GM23338 (cell line): ENCODE measurements around the gene SLC9A3. TPM values are rescaled to one million over a fixed set of nuclear protein-coding genes. Genes with fewer than 3 reads are reported as not detected.
"Not testable (repeated sequence)": the region's sequence is repeated elsewhere in the genome, so short reads cannot be mapped to it uniquely, and the experiment has no call there.

ENCODE experiments used
- ATAC-seq: fragments of 200-7000 bp; cut with Tn5 transposase; 3 replicates; pipeline ENCODE4 v1.9.1; 2020
- DNase-seq: peaks from one replicate; pipeline ENCODE4 v3.0.0-alpha.2; 2015; ENCODE audit warnings: low spot score
- H2AFZ ChIP-seq: fragments of 200-600 bp; sonication (generic); 2 replicates; pipeline ENCODE4 v1.8.0; 2016; ENCODE audit warnings: antibody characterized with exemption, mild to moderate bottlenecking, moderate library complexity
- H3F3A ChIP-seq: fragments of 200-600 bp; sonication (generic); replicated peaks from 2 replicates; pipeline ENCODE4 v1.8.0; 2017; ENCODE audit warnings: antibody characterized with exemption, mixed run types, low read depth
- H3K27ac ChIP-seq: fragments of 200-600 bp; sonication (generic); 2 replicates; pipeline ENCODE4 v1.6.1; 2016; ENCODE audit warnings: low read depth
- H3K27me3 ChIP-seq: fragments of 200-600 bp; sonication (generic); 2 replicates; pipeline ENCODE4 v1.8.0; 2016; ENCODE audit warnings: mild to moderate bottlenecking, mixed run types, moderate library complexity; ENCODE audit not compliant: insufficient read depth
- H3K36me3 ChIP-seq: fragments of 200-600 bp; sonication (generic); 2 replicates; pipeline ENCODE4 v1.8.0; 2016; ENCODE audit warnings: mild to moderate bottlenecking; ENCODE audit not compliant: insufficient read depth
- H3K4me1 ChIP-seq: fragments of 200-600 bp; sonication (generic); 2 replicates; pipeline ENCODE4 v1.8.0; 2016; ENCODE audit warnings: mild to moderate bottlenecking, moderate library complexity; ENCODE audit not compliant: insufficient read depth
- H3K4me2 ChIP-seq: fragments of 200-600 bp; sonication (generic); 2 replicates; pipeline ENCODE4 v1.7.1; 2017; ENCODE audit warnings: mixed run types
- H3K4me3 ChIP-seq: fragments of 200-600 bp; sonication (generic); 2 replicates; pipeline ENCODE4 v1.6.1; 2016; ENCODE audit warnings: mixed run types
- H3K79me2 ChIP-seq: fragments of 200-600 bp; sonication (generic); replicated peaks from 2 replicates; pipeline ENCODE4 v1.8.0; 2017; ENCODE audit warnings: mild to moderate bottlenecking; ENCODE audit not compliant: insufficient read depth
- H3K9me2 ChIP-seq: fragments of 200-600 bp; sonication (generic); 2 replicates; pipeline ENCODE4 v1.8.0; 2017; ENCODE audit not compliant: insufficient read depth
- H4K20me1 ChIP-seq: fragments of 200-600 bp; sonication (generic); replicated peaks from 2 replicates; pipeline ENCODE4 v1.8.0; 2017; ENCODE audit warnings: mild to moderate bottlenecking; ENCODE audit not compliant: insufficient read depth
- H3K27ac Mint-ChIP-seq: 2 replicates; pipeline ENCODE4 v1.8.0; 2020; ENCODE audit warnings: inconsistent platforms, mild to moderate bottlenecking, moderate library complexity, mixed read lengths
- H3K27me3 Mint-ChIP-seq: 3 replicates; pipeline ENCODE4 v1.8.0; 2022; ENCODE audit warnings: low read depth, mild to moderate bottlenecking, moderate library complexity, mixed read lengths, inconsistent platforms; ENCODE audit not compliant: insufficient read depth, poor library complexity
- H3K36me3 Mint-ChIP-seq: 3 replicates; pipeline ENCODE4 v1.8.0; 2021; ENCODE audit warnings: low read depth, mild to moderate bottlenecking, inconsistent platforms, moderate library complexity, mixed read lengths
- H3K4me1 Mint-ChIP-seq: 3 replicates; pipeline ENCODE4 v1.8.0; 2020; ENCODE audit warnings: mild to moderate bottlenecking, inconsistent platforms, mixed read lengths
- H3K4me3 Mint-ChIP-seq: 3 replicates; pipeline ENCODE4 v1.8.0; 2021; ENCODE audit warnings: moderate library complexity, mild to moderate bottlenecking, inconsistent platforms, mixed read lengths
- H3K9me3 Mint-ChIP-seq: 3 replicates; pipeline ENCODE4 v1.8.0; 2020; ENCODE audit warnings: moderate library complexity, mild to moderate bottlenecking, inconsistent platforms, mixed read lengths
- CREB1 ChIP-seq: fragments of 250-450 bp; sonication (Bioruptor Pico); IDR thresholded peaks from 2 replicates; pipeline ENCODE4 v1.5.0; 2020; ENCODE audit warnings: low read depth, mild to moderate bottlenecking, moderate library complexity
- EZH2phosphoT487 ChIP-seq: fragments of 200-600 bp; sonication (generic); IDR thresholded peaks from one replicate; pipeline ENCODE4 v1.8.1; 2018; ENCODE audit warnings: antibody characterized with exemption; ENCODE audit not compliant: unreplicated experiment
- JUNB ChIP-seq: IDR thresholded peaks from one replicate; pipeline ENCODE4 v1.6.1; 2016; ENCODE audit warnings: antibody characterized with exemption; ENCODE audit not compliant: unreplicated experiment
- NANOG ChIP-seq: IDR thresholded peaks from 2 replicates; pipeline ENCODE4 v1.6.1; 2016; ENCODE audit warnings: antibody characterized with exemption, borderline replicate concordance
- STAT1 ChIP-seq: IDR thresholded peaks from one replicate; pipeline ENCODE4 v1.6.1; 2016; ENCODE audit warnings: antibody characterized with exemption; ENCODE audit not compliant: unreplicated experiment
- ZNF114 ChIP-seq: fragments of 250-450 bp; sonication (Bioruptor Pico); IDR thresholded peaks from 2 replicates; pipeline ENCODE4 v1.5.0; 2020; ENCODE audit warnings: mild to moderate bottlenecking, moderate library complexity
- ZNF331 ChIP-seq: fragments of 250-450 bp; sonication (Bioruptor Pico); IDR thresholded peaks from 2 replicates; pipeline ENCODE4 v1.5.0; 2020; ENCODE audit warnings: low read depth, mild to moderate bottlenecking, moderate library complexity
- ZNF462 ChIP-seq: fragments of 250-450 bp; sonication (Bioruptor Pico); IDR thresholded peaks from 2 replicates; pipeline ENCODE4 v1.5.0; 2020; ENCODE audit warnings: mild to moderate bottlenecking, moderate library complexity
- polyA plus RNA-seq: library from polyadenylated mRNA; unstranded; fragments of >200 nt; fragmentation: Nextera tagmentation; extraction: Ambion mirVana; gene quantifications from 2 replicates; pipeline ENCODE4 v1.2.1, GENCODE V29; 2016
- total RNA-seq: library from RNA; depleted of rRNA; stranded (reverse); fragments of >200 nt; shearing (Covaris generic); gene quantifications from 2 replicates; pipeline ENCODE4 v1.2.3, GENCODE V29; 2014
- TF ChIP-seq, protein P1 (sequence below), 2 experiments: fragments of 200-600 bp in 1 of 2; sonication (generic) in 1 of 2; conservative IDR thresholded peaks; 2 replicates each; pipeline versions ENCODE4 v1.5.1 to v1.6.1; 2016 to 2017; ENCODE audit warnings: antibody characterized with exemption in 2 of 2, low read depth in 2 of 2, mild to moderate bottlenecking in 2 of 2, moderate library complexity in 1 of 2
- TF ChIP-seq, protein P2 (sequence below): IDR thresholded peaks from one replicate; pipeline ENCODE4 v1.6.1; 2018; ENCODE audit warnings: antibody characterized with exemption; ENCODE audit not compliant: unreplicated experiment

Gene SLC9A3
- total and polyA plus RNA-seq, 2 experiments from 2014 or later: 0.39 to 3.1 TPM

GRCh38 chr5:488241-488640, 36.0 kb downstream of the SLC9A3 start (continued):
- TF ChIP-seq ZNF462 (CRISPR knock-in tag) (no peak), EZH2phosphoT487 (no peak)

DNA sequence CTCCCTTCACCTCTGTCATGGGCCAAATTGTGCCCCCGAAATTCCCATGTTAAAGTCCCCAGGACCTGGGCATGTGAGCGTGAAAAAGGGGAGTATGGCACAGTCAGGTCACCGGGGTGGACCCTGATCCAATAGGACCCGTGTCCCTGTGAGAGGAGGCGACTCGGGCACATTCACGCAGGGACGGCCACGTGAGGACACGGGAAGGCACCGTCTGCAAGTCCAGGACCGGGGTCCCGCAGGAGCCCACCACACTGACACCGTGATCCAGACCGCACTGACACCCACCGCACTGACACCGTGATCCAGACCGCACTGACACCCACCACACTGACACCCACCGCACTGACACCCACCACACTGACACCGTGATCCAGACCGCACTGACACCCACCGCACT, 37.7 kb downstream of the SLC9A3 start:
- not testable (repeated sequence) for ATAC-seq, H2AFZ ChIP-seq, H3K36me3 Mint-ChIP-seq, H3K4me2 ChIP-seq, H3K79me2 ChIP-seq, H3K4me3 Mint-ChIP-seq, H3K9me3 Mint-ChIP-seq, H3K4me1 ChIP-seq, H3F3A ChIP-seq, H3K27ac ChIP-seq, H3K36me3 ChIP-seq, DNase-seq, H3K27me3 ChIP-seq, H3K9me2 ChIP-seq, H3K27ac Mint-ChIP-seq, H4K20me1 ChIP-seq, H3K4me1 Mint-ChIP-seq, H3K4me3 ChIP-seq
- peaks cover 26% of the 10 kb centered on the region for H3K27me3 Mint-ChIP-seq

DNA sequence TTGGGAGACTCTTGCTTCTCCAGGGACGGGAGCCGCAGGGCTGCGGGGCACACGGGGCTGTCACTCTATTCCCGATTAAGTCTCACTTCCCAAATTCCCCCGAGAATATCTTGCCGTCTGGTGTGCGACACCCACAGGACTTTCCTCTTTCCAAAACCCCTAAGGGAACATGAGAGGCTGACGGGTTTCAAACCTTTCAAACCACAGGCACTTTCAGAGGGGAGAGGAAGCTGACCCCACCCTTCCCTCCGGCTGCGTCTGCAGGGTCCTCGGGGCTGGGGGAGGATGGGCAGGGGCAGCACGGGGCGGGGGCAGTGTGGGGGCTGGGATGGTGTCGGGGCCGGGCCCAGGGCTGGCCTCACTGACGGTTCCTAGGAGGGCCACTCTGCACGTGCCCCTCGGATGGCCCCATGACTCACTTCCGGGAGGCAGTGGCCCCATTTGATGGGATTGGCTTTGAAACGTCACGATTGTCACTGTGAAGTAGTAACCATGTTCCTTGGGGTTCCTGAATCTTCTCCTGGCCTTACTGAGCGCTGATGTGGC, 38.2 kb downstream of the SLC9A3 start:
- no peak for ATAC-seq
- no peaks in the 10 kb centered on the region for H3K9me3 Mint-ChIP-seq
- Histone ChIP-seq H3K27ac (no peak overlapping the region), H3K79me2 (no peaks in the 10 kb centered on the region), H3K36me3 (no peaks in the 10 kb centered on the region), H3K27me3 (no peaks in the 10 kb centered on the region), H3K9me2 (no peaks in the 10 kb centered on the region), H3K4me3 (no peak overlapping the region), H3F3A (no peaks in the 10 kb centered on the region), H3K4me1 (no peaks in the 10 kb centered on the region), H4K20me1 (no peaks in the 10 kb centered on the region), H2AFZ (no peak overlapping the region), H3K4me2 (no peak overlapping the region)
- no peak overlapping the region for H3K27ac Mint-ChIP-seq
- H3K4me3 Mint-ChIP-seq: no peak overlapping the region
- peaks cover 22% of the 10 kb centered on the region for H3K27me3 Mint-ChIP-seq
- no peak for DNase-seq
- no peaks in the 10 kb centered on the region for H3K4me1 Mint-ChIP-seq
- H3K36me3 Mint-ChIP-seq: no peaks in the 10 kb centered on the region
- TF ChIP-seq STAT1 (no peak), ZNF114 (no peak), CREB1 (CRISPR knock-in tag) (no peak), JUNB (no peak), NANOG (no peak), ZNF331 (no peak)
- TF ChIP-seq, protein P1, sequence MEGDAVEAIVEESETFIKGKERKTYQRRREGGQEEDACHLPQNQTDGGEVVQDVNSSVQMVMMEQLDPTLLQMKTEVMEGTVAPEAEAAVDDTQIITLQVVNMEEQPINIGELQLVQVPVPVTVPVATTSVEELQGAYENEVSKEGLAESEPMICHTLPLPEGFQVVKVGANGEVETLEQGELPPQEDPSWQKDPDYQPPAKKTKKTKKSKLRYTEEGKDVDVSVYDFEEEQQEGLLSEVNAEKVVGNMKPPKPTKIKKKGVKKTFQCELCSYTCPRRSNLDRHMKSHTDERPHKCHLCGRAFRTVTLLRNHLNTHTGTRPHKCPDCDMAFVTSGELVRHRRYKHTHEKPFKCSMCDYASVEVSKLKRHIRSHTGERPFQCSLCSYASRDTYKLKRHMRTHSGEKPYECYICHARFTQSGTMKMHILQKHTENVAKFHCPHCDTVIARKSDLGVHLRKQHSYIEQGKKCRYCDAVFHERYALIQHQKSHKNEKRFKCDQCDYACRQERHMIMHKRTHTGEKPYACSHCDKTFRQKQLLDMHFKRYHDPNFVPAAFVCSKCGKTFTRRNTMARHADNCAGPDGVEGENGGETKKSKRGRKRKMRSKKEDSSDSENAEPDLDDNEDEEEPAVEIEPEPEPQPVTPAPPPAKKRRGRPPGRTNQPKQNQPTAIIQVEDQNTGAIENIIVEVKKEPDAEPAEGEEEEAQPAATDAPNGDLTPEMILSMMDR (conservative IDR thresholded peaks at IDR 0.05; ENCODE audit: low read depth in 2 of 2): no peak
- TF ChIP-seq, protein P2, sequence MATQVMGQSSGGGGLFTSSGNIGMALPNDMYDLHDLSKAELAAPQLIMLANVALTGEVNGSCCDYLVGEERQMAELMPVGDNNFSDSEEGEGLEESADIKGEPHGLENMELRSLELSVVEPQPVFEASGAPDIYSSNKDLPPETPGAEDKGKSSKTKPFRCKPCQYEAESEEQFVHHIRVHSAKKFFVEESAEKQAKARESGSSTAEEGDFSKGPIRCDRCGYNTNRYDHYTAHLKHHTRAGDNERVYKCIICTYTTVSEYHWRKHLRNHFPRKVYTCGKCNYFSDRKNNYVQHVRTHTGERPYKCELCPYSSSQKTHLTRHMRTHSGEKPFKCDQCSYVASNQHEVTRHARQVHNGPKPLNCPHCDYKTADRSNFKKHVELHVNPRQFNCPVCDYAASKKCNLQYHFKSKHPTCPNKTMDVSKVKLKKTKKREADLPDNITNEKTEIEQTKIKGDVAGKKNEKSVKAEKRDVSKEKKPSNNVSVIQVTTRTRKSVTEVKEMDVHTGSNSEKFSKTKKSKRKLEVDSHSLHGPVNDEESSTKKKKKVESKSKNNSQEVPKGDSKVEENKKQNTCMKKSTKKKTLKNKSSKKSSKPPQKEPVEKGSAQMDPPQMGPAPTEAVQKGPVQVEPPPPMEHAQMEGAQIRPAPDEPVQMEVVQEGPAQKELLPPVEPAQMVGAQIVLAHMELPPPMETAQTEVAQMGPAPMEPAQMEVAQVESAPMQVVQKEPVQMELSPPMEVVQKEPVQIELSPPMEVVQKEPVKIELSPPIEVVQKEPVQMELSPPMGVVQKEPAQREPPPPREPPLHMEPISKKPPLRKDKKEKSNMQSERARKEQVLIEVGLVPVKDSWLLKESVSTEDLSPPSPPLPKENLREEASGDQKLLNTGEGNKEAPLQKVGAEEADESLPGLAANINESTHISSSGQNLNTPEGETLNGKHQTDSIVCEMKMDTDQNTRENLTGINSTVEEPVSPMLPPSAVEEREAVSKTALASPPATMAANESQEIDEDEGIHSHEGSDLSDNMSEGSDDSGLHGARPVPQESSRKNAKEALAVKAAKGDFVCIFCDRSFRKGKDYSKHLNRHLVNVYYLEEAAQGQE: no peak
